ENCODE data around the gene HTRA1. TPM values are rescaled to one million over a fixed set of nuclear protein-coding genes. Genes with fewer than 3 reads are reported as not detected.

HTRA1 gene
- total and polyA plus RNA-seq, 10 donors, result 18.3 to 63.7 (median 35.3) TPM

GRCh38 chr10:122467701-122468100 lies 6.3 kb downstream of the HTRA1 start:
- H3K27ac ChIP-seq, result no peak overlapping the region
- peaks cover 0 to 64% (median 11%) of the 10 kb centered on the region in 7 donors for H3K27me3 ChIP-seq (replicated peaks in 1 of 7)
- H3K9me3 ChIP-seq, result no peaks in the 10 kb centered on the region
- H3K4me3 ChIP-seq, result no peak overlapping the region
- intact Hi-C loops (cut with DNase I; ENCODE audit: low total_unique reads), result no loop called here
- no peaks in the 10 kb centered on the region for H3K36me3 ChIP-seq
- no peak for DNase-seq
- WGBS, 5 donors, result 66 to 87% (median 77%) methylated on average over 6 of the region's 6 CpGs
- peaks cover 0 to 28% (median 7%) of the 10 kb centered on the region in 6 donors for H3K4me1 ChIP-seq
- TF ChIP-seq, protein P1, sequence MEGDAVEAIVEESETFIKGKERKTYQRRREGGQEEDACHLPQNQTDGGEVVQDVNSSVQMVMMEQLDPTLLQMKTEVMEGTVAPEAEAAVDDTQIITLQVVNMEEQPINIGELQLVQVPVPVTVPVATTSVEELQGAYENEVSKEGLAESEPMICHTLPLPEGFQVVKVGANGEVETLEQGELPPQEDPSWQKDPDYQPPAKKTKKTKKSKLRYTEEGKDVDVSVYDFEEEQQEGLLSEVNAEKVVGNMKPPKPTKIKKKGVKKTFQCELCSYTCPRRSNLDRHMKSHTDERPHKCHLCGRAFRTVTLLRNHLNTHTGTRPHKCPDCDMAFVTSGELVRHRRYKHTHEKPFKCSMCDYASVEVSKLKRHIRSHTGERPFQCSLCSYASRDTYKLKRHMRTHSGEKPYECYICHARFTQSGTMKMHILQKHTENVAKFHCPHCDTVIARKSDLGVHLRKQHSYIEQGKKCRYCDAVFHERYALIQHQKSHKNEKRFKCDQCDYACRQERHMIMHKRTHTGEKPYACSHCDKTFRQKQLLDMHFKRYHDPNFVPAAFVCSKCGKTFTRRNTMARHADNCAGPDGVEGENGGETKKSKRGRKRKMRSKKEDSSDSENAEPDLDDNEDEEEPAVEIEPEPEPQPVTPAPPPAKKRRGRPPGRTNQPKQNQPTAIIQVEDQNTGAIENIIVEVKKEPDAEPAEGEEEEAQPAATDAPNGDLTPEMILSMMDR (IDR thresholded peaks at IDR 0.05 in 8 of 11, conservative IDR thresholded peaks at IDR 0.05 in 3 of 11), result no peak
- TF ChIP-seq POLR2A (IDR thresholded peaks at IDR 0.05), result no peak
- TF ChIP-seq POLR2AphosphoS5 (IDR thresholded peaks at IDR 0.05), result no peak

- intact Hi-C loops (cut with DNase I; ENCODE audit: low total_unique reads), result no loop called here
- no peaks in the 10 kb centered on the region for H3K36me3 ChIP-seq
- H3K9me3 ChIP-seq, result no peaks in the 10 kb centered on the region
- no peak for TF ChIP-seq POLR2A (IDR thresholded peaks at IDR 0.05)
- no peak for TF ChIP-seq POLR2AphosphoS5 (IDR thresholded peaks at IDR 0.05)
- TF ChIP-seq, protein P1 (IDR thresholded peaks at IDR 0.05 in 8 of 11, conservative IDR thresholded peaks at IDR 0.05 in 3 of 11), result no peak
- H3K27me3 ChIP-seq (replicated peaks in 1 of 7), result peaks cover 0 to 57% (median 4%) of the 10 kb centered on the region in 7 donors
- H3K4me1 ChIP-seq, result peaks cover 0 to 21% (median 1%) of the 10 kb centered on the region in 6 donors
- H3K4me3 ChIP-seq, result no peak overlapping the region
- 86 to 94% (median 93%) methylated on average over 5 of the region's 5 CpGs for WGBS, 5 donors
- no peak for DNase-seq
- peak overlapping the region in 3 of 8 donors; percentile 30 to 60 (median 41) for H3K27ac ChIP-seq
Measured at GRCh38 chr10:122468307-122468925, 7.1 kb downstream of the HTRA1 start.

- intact Hi-C loops (cut with DNase I; ENCODE audit: low total_unique reads), result no loop called here
- peaks cover 0 to 57% (median 0%) of the 10 kb centered on the region in 7 donors for H3K27me3 ChIP-seq (replicated peaks in 1 of 7)
- peak; percentile 28 for DNase-seq
- 46 to 80% (median 58%) methylated on average over 11 of the region's 11 CpGs for WGBS, 5 donors
- no peaks in the 10 kb centered on the region for H3K9me3 ChIP-seq
- H3K36me3 ChIP-seq, result no peaks in the 10 kb centered on the region
- TF ChIP-seq POLR2AphosphoS5 (IDR thresholded peaks at IDR 0.05), result peak in 1 of 3 donors; percentile 49
- TF ChIP-seq, protein P1 (IDR thresholded peaks at IDR 0.05 in 8 of 11, conservative IDR thresholded peaks at IDR 0.05 in 3 of 11), result no peak
- TF ChIP-seq POLR2A (IDR thresholded peaks at IDR 0.05), result no peak
- H3K4me3 ChIP-seq, result no peak overlapping the region
- peaks cover 1 to 24% (median 5%) of the 10 kb centered on the region in 6 donors for H3K4me1 ChIP-seq
- H3K27ac ChIP-seq, result peak overlapping the region in 5 of 8 donors; percentile 25 to 66 (median 41)
Measured at GRCh38 chr10:122468926-122469781, 7.8 kb downstream of the HTRA1 start.

- H3K27me3 ChIP-seq (replicated peaks in 1 of 7), result peaks cover 0 to 58% (median 0%) of the 10 kb centered on the region in 7 donors
- DNase-seq, result no peak
- 69 to 84% (median 80%) methylated on average over 4 of the region's 4 CpGs for WGBS, 5 donors
- peaks cover 8 to 31% (median 12%) of the 10 kb centered on the region in 6 donors for H3K4me1 ChIP-seq
- intact Hi-C loops (cut with DNase I; ENCODE audit: low total_unique reads), result no loop called here
- no peak for TF ChIP-seq POLR2AphosphoS5 (IDR thresholded peaks at IDR 0.05)
- TF ChIP-seq POLR2A (IDR thresholded peaks at IDR 0.05), result no peak
- TF ChIP-seq, protein P1 (IDR thresholded peaks at IDR 0.05 in 8 of 11, conservative IDR thresholded peaks at IDR 0.05 in 3 of 11), result no peak
- no peaks in the 10 kb centered on the region for H3K36me3 ChIP-seq
- no peaks in the 10 kb centered on the region for H3K9me3 ChIP-seq
- H3K4me3 ChIP-seq, result no peak overlapping the region
- peak overlapping the region in 3 of 8 donors; percentile 41 to 66 (median 60) for H3K27ac ChIP-seq
Measured at GRCh38 chr10:122469848-122470247, 8.5 kb downstream of the HTRA1 start.
